GF-D8 (cell line): ENCODE measurements around the gene RASSF8.

Experiments used
- DNase-seq: peaks from one replicate; lab custom pipeline; 2025; lab: John Stamatoyannopoulos, UW

The RASSF8 gene

GRCh38 chr12:26062006-26062405, 103.5 kb downstream of the RASSF8 start:
- no peak for DNase-seq

GRCh38 chr12:26062566-26062965, 104.1 kb downstream of the RASSF8 start:
- DNase-seq: no peak

- DNase-seq: no peak
Measured at GRCh38 chr12:26065451-26065850, 107.0 kb downstream of the RASSF8 start.

- DNase-seq: no peak
Measured at GRCh38 chr12:26068503-26068902, 110.0 kb downstream of the RASSF8 start.

GRCh38 chr12:26069796-26070195, 111.3 kb downstream of the RASSF8 start:
- DNase-seq: no peak

GRCh38 chr12:26077915-26078702, 119.6 kb downstream of the RASSF8 start:
- no peak for DNase-seq

- no peak for DNase-seq
Measured at GRCh38 chr12:26080911-26081310, 122.4 kb downstream of the RASSF8 start.

- DNase-seq: no peak
Measured at GRCh38 chr12:26086936-26087335, 128.5 kb downstream of the RASSF8 start.

- DNase-seq: no peak
Measured at GRCh38 chr12:26088998-26089397, 130.5 kb downstream of the RASSF8 start.

- DNase-seq: no peak
Measured at GRCh38 chr12:26090836-26091510, 132.5 kb downstream of the RASSF8 start.

- no peak for DNase-seq
Measured at GRCh38 chr12:26091822-26092221, 133.3 kb downstream of the RASSF8 start.

- DNase-seq: no peak
Measured at GRCh38 chr12:26092346-26093105, 134.0 kb downstream of the RASSF8 start.

GRCh38 chr12:26095186-26095585, 136.7 kb downstream of the RASSF8 start:
- DNase-seq: no peak

GRCh38 chr12:26096036-26096435, 137.6 kb downstream of the RASSF8 start:
- no peak for DNase-seq

GRCh38 chr12:26097046-26097878, 138.8 kb downstream of the RASSF8 start:
- no peak for DNase-seq

- DNase-seq: no peak
Measured at GRCh38 chr12:26100666-26101349, 142.3 kb downstream of the RASSF8 start.

GRCh38 chr12:26101350-26101734, 142.9 kb downstream of the RASSF8 start:
- DNase-seq: no peak

GRCh38 chr12:26101763-26102162, 143.3 kb downstream of the RASSF8 start:
- DNase-seq: no peak

GRCh38 chr12:26102953-26103352, 144.5 kb downstream of the RASSF8 start:
- DNase-seq: no peak

GRCh38 chr12:26106347-26106746, 147.9 kb downstream of the RASSF8 start:
- no peak for DNase-seq

- no peak for DNase-seq
Measured at GRCh38 chr12:26108915-26109314, 150.4 kb downstream of the RASSF8 start.
